Measurements from ENCODE around the gene AQP11. TPM values are rescaled to one million over a fixed set of nuclear protein-coding genes. Genes with fewer than 3 reads are reported as not detected.
"Not testable (repeated sequence)": the region's sequence is repeated elsewhere in the genome, so short reads cannot be mapped to it uniquely, and the experiment has no call there.

Gene AQP11
- total RNA-seq, 2 experiments from 2014 or later, result 0.82 TPM

GRCh38 chr11:77568916-77569675, 20.7 kb upstream of the AQP11 start:
- CTCF ChIA-PET, result interaction anchor here (1.5 kb wide), 1 partner anchor 8 kb away, joined by 3 read pairs; no protein-coding TSS in a partner anchor
- DNase-seq (no peak), ATAC-seq (no peak)
- Mint-ChIP-seq H3K4me3 (no peak overlapping the region), H3K9me3 (ENCODE audit: low read depth) (peaks cover 2% of the 10 kb centered on the region), H3K27ac (no peak overlapping the region), H3K36me3 (no peaks in the 10 kb centered on the region), H3K27me3 (peaks cover 21% of the 10 kb centered on the region), H3K4me1 (no peaks in the 10 kb centered on the region)

GRCh38 chr11:77569676-77570070, 20.1 kb upstream of the AQP11 start:
- CTCF ChIA-PET, result interaction anchor here (1.5 kb wide), 1 partner anchor 9 kb away, joined by 3 read pairs; no protein-coding TSS in a partner anchor
- H3K4me3 Mint-ChIP-seq, result no peak overlapping the region
- no peaks in the 10 kb centered on the region for H3K36me3 Mint-ChIP-seq
- no peaks in the 10 kb centered on the region for H3K4me1 Mint-ChIP-seq
- peaks cover 2% of the 10 kb centered on the region for H3K9me3 Mint-ChIP-seq (ENCODE audit: low read depth)
- peaks cover 18% of the 10 kb centered on the region for H3K27me3 Mint-ChIP-seq
- DNase-seq, result no peak
- H3K27ac Mint-ChIP-seq, result no peak overlapping the region
- ATAC-seq, result no peak

- H3K4me3 Mint-ChIP-seq; CTCF ChIA-PET; H3K4me1 Mint-ChIP-seq; ATAC-seq; H3K36me3 Mint-ChIP-seq; DNase-seq; H3K27ac Mint-ChIP-seq; H3K9me3 Mint-ChIP-seq (ENCODE audit: low read depth): not testable (repeated sequence)
- peaks cover 12% of the 10 kb centered on the region for H3K27me3 Mint-ChIP-seq
These were observed 18.9 kb upstream of the AQP11 start for GRCh38 chr11:77570896-77571295.

GRCh38 chr11:77575428-77575827, 14.3 kb upstream of the AQP11 start:
- H3K36me3 Mint-ChIP-seq; H3K27ac Mint-ChIP-seq; H3K9me3 Mint-ChIP-seq (ENCODE audit: low read depth); H3K4me1 Mint-ChIP-seq; ATAC-seq; H3K27me3 Mint-ChIP-seq; DNase-seq; CTCF ChIA-PET; H3K4me3 Mint-ChIP-seq: not testable (repeated sequence)

GRCh38 chr11:77580712-77581337, 8.9 kb upstream of the AQP11 start:
- Mint-ChIP-seq H3K4me1 (no peaks in the 10 kb centered on the region), H3K36me3 (peaks cover 5% of the 10 kb centered on the region), H3K9me3 (ENCODE audit: low read depth) (peaks cover 3% of the 10 kb centered on the region), H3K4me3 (no peak overlapping the region), H3K27ac (no peak overlapping the region), H3K27me3 (peaks cover 3% of the 10 kb centered on the region)
- no peak for DNase-seq
- no peak for ATAC-seq
- CTCF ChIA-PET, result no interaction called here

GRCh38 chr11:77589181-77589520, 602 bp upstream of the AQP11 start:
- H3K27me3 Mint-ChIP-seq, result peaks cover 17% of the 10 kb centered on the region
- no peak overlapping the region for H3K27ac Mint-ChIP-seq
- DNase-seq (no peak), ATAC-seq (peak; percentile 32)
- peaks cover 4% of the 10 kb centered on the region for H3K36me3 Mint-ChIP-seq
- H3K9me3 Mint-ChIP-seq (ENCODE audit: low read depth), result no peaks in the 10 kb centered on the region
- H3K4me3 Mint-ChIP-seq, result peak overlapping the region; percentile 80
- H3K4me1 Mint-ChIP-seq, result peaks cover 25% of the 10 kb centered on the region
- CTCF ChIA-PET, result interaction anchor here (2.1 kb wide), 1 partner anchor 30 kb away, joined by 8 read pairs; no protein-coding TSS in a partner anchor

- Mint-ChIP-seq H3K27ac (peak overlapping the region; percentile 41), H3K36me3 (peaks cover 4% of the 10 kb centered on the region), H3K27me3 (peaks cover 17% of the 10 kb centered on the region), H3K4me3 (peak overlapping the region; percentile 80), H3K4me1 (peaks cover 25% of the 10 kb centered on the region), H3K9me3 (ENCODE audit: low read depth) (no peaks in the 10 kb centered on the region)
- peak; percentile 57 for DNase-seq
- CTCF ChIA-PET, result interaction anchor here (2.1 kb wide), 1 partner anchor 29 kb away, joined by 8 read pairs; no protein-coding TSS in a partner anchor
- peak; percentile 29 for ATAC-seq
These were observed 535 bp downstream of the AQP11 start for GRCh38 chr11:77590194-77590782.

- DNase-seq (no peak), ATAC-seq (no peak)
- Mint-ChIP-seq H3K4me1 (peaks cover 25% of the 10 kb centered on the region), H3K9me3 (ENCODE audit: low read depth) (no peaks in the 10 kb centered on the region), H3K27me3 (peaks cover 2% of the 10 kb centered on the region), H3K4me3 (no peak overlapping the region), H3K27ac (no peak overlapping the region), H3K36me3 (peaks cover 4% of the 10 kb centered on the region)
- CTCF ChIA-PET, result no interaction called here
These were observed 3.0 kb downstream of the AQP11 start for GRCh38 chr11:77592727-77593126.

- peaks cover under 1% of the 10 kb centered on the region for H3K27me3 Mint-ChIP-seq
- CTCF ChIA-PET, result no interaction called here
- H3K4me1 Mint-ChIP-seq, result peaks cover 20% of the 10 kb centered on the region
- no peak overlapping the region for H3K4me3 Mint-ChIP-seq
- DNase-seq (no peak), ATAC-seq (no peak)
- H3K36me3 Mint-ChIP-seq, result peaks cover 4% of the 10 kb centered on the region
- H3K9me3 Mint-ChIP-seq (ENCODE audit: low read depth), result no peaks in the 10 kb centered on the region
- H3K27ac Mint-ChIP-seq, result no peak overlapping the region
These were observed 4.1 kb downstream of the AQP11 start for GRCh38 chr11:77593883-77594282.

- ATAC-seq (no peak), DNase-seq (no peak)
- Mint-ChIP-seq H3K27ac (no peak overlapping the region), H3K4me1 (peaks cover 3% of the 10 kb centered on the region), H3K9me3 (ENCODE audit: low read depth) (no peaks in the 10 kb centered on the region), H3K27me3 (no peaks in the 10 kb centered on the region), H3K4me3 (no peak overlapping the region), H3K36me3 (peaks cover 4% of the 10 kb centered on the region)
- CTCF ChIA-PET, result no interaction called here
These were observed 6.9 kb downstream of the AQP11 start for GRCh38 chr11:77596626-77597025.

- no peaks in the 10 kb centered on the region for H3K27me3 Mint-ChIP-seq
- ATAC-seq (no peak), DNase-seq (no peak)
- H3K36me3 Mint-ChIP-seq, result peaks cover 4% of the 10 kb centered on the region
- peaks cover 2% of the 10 kb centered on the region for H3K4me1 Mint-ChIP-seq
- H3K4me3 Mint-ChIP-seq, result no peak overlapping the region
- H3K9me3 Mint-ChIP-seq (ENCODE audit: low read depth), result no peaks in the 10 kb centered on the region
- H3K27ac Mint-ChIP-seq, result no peak overlapping the region
- CTCF ChIA-PET, result no interaction called here
These were observed 8.4 kb downstream of the AQP11 start for GRCh38 chr11:77598195-77598594.

GRCh38 chr11:77602381-77603088, 12.8 kb downstream of the AQP11 start:
- Mint-ChIP-seq H3K4me3 (no peak overlapping the region), H3K27ac (no peak overlapping the region), H3K27me3 (no peaks in the 10 kb centered on the region), H3K4me1 (no peaks in the 10 kb centered on the region), H3K9me3 (ENCODE audit: low read depth) (no peaks in the 10 kb centered on the region), H3K36me3 (peaks cover 3% of the 10 kb centered on the region)
- no peak for DNase-seq
- CTCF ChIA-PET, result interaction anchor here (1.7 to 3.7 kb wide), 2 partner anchors 14 to 17 kb away, joined by 5 to 15 read pairs; no protein-coding TSS in a partner anchor
- no peak for ATAC-seq

- no peak for ATAC-seq
- Mint-ChIP-seq H3K9me3 (ENCODE audit: low read depth) (no peaks in the 10 kb centered on the region), H3K36me3 (peaks cover 3% of the 10 kb centered on the region), H3K27ac (no peak overlapping the region), H3K27me3 (no peaks in the 10 kb centered on the region), H3K4me3 (no peak overlapping the region), H3K4me1 (no peaks in the 10 kb centered on the region)
- no peak for DNase-seq
- CTCF ChIA-PET, result interaction anchor here (1.2 to 3.7 kb wide), 2 partner anchors 9 to 15 kb away, joined by 3 to 15 read pairs; no protein-coding TSS in a partner anchor
These were observed 14.5 kb downstream of the AQP11 start for GRCh38 chr11:77604281-77604680.
